ENCODE results near the gene ALK. TPM values are rescaled to one million over a fixed set of nuclear protein-coding genes. Genes with fewer than 3 reads are reported as not detected.

The ALK gene
- total and polyA plus RNA-seq, 2 experiments from 2014 or later, result 0.35 TPM; not detected in 1

DNA sequence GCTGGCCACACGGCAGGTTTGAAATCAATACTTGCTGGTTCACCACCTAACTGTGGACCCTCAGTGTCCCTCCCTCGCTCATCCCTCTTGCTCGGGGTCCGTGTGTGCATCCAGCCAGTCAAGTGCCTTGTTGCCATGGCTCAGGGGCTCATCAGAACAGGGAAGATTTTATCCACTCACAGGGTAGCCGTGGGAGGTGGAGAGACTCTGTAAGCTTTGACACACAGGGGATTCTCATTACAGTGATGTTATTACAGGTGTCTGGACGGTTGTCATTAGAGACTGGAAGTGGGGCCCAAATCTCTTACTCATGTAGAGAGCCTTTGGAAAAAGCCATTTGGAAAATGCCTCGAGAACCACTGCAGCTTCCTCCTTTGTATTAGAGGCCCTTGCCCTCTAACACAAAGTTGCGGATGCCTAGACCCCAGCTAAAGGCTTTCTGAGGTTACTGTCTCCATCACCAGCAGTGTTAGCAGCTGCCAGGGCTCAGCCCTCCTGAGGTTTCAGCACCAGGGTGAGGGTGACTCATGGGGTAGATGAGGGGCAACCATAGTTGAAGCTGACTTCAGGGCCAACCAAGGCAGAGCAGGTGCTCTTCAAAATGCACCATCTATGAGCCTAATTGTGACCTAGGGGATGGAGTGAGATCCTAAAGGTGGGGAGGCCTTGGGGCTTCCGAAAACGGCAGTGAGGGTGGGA is 610.6 kb downstream of the ALK start:
- Mint-ChIP-seq H3K4me1 (peaks cover 32% of the 10 kb centered on the region), H3K9me3 (no peaks in the 10 kb centered on the region), H3K4me3 (no peak overlapping the region), H3K27me3 (ENCODE audit: insufficient read depth, low read depth, poor library complexity) (peaks cover 1% of the 10 kb centered on the region), H3K36me3 (ENCODE audit: low read depth) (no peaks in the 10 kb centered on the region), H3K27ac (no peak overlapping the region; the same call in 1 of the 2 replicates)
- no peak overlapping the region for H2AFZ ChIP-seq
- ATAC-seq, result no peak
- no peaks in the 10 kb centered on the region for H3K79me2 ChIP-seq (replicated peaks; ENCODE audit: insufficient read depth)
- no peak for DNase-seq (ENCODE audit: low spot score)
- no peak overlapping the region for H3K4me3 ChIP-seq
- no peak overlapping the region for H3K4me2 ChIP-seq
- H3K4me1 ChIP-seq (ENCODE audit: insufficient read depth), result peaks cover 20% of the 10 kb centered on the region; the same call in 1 of the 2 replicates
- H3K9me2 ChIP-seq (ENCODE audit: insufficient read depth), result no peaks in the 10 kb centered on the region
- H3K27me3 ChIP-seq (ENCODE audit: insufficient read depth), result no peaks in the 10 kb centered on the region
- H3K27ac ChIP-seq (ENCODE audit: low read depth), result no peak overlapping the region
- no peaks in the 10 kb centered on the region for H3K36me3 ChIP-seq (ENCODE audit: insufficient read depth)
- TF ChIP-seq ZNF331 (CRISPR knock-in tag; IDR thresholded peaks at IDR 0.05; ENCODE audit: low read depth) (no peak), CTCF (conservative IDR thresholded peaks at IDR 0.05; ENCODE audit: low read depth in 2 of 2) (no peak), NANOG (IDR thresholded peaks at IDR 0.05; ENCODE audit: borderline replicate concordance) (no peak), ZNF114 (CRISPR knock-in tag; IDR thresholded peaks at IDR 0.05) (no peak), ZNF462 (CRISPR knock-in tag; IDR thresholded peaks at IDR 0.05) (no peak), EZH2 (IDR thresholded peaks at IDR 0.05; ENCODE audit: low read depth, unreplicated experiment) (no peak), CREB1 (CRISPR knock-in tag; IDR thresholded peaks at IDR 0.05; ENCODE audit: low read depth) (no peak), POLR2AphosphoS5 (IDR thresholded peaks at IDR 0.05; ENCODE audit: low read depth) (no peak), JUNB (IDR thresholded peaks at IDR 0.05; ENCODE audit: unreplicated experiment) (no peak), STAT1 (IDR thresholded peaks at IDR 0.05; ENCODE audit: unreplicated experiment) (no peak)
- H4K20me1 ChIP-seq (replicated peaks; ENCODE audit: insufficient read depth), result no peaks in the 10 kb centered on the region
- H3F3A ChIP-seq (replicated peaks; ENCODE audit: low read depth), result no peaks in the 10 kb centered on the region
